Lung (tissue), 12 donors: ENCODE data around the gene SERPINB6. TPM values are rescaled to one million over a fixed set of nuclear protein-coding genes. Genes with fewer than 3 reads are reported as not detected.
"Not testable (repeated sequence)": the region's sequence is repeated elsewhere in the genome, so short reads cannot be mapped to it uniquely, and the experiment has no call there.

ENCODE experiments used
- ATAC-seq: fragments of 200-7000 bp; cut with Tn5 transposase; one replicate; pipeline ENCODE4 v1.9.1; 2020; ENCODE audit warnings: moderate number of reproducible peaks; ENCODE audit not compliant: insufficient read depth, low FRiP score
- DNase-seq, 3 donors: peaks; one replicate each; pipeline ENCODE4 v3.0.0-alpha.2; 2013 to 2017
- H3K27ac ChIP-seq, 2 donors: one replicate each; pipeline ENCODE4 v1.5.1; 2013; ENCODE audit warnings: mild to moderate bottlenecking in 2 of 2, moderate library complexity in 2 of 2, control low read depth in 1 of 2, inconsistent platforms in 1 of 2, low read depth in 1 of 2, low read length in 1 of 2
- H3K27me3 ChIP-seq, 3 donors: one replicate each; pipeline ENCODE4 v1.5.1; 2013; ENCODE audit warnings: low read length in 2 of 3; ENCODE audit not compliant: control insufficient read depth in 3 of 3, insufficient read depth in 3 of 3
- H3K36me3 ChIP-seq, 4 donors: one replicate each; pipeline ENCODE4 v1.5.1; 2013; ENCODE audit warnings: low read length in 4 of 4, mild to moderate bottlenecking in 1 of 4, moderate library complexity in 1 of 4; ENCODE audit not compliant: control insufficient read depth in 4 of 4, insufficient read depth in 4 of 4
- H3K4me1 ChIP-seq, 5 donors: one replicate each; pipeline ENCODE4 v1.5.1; 2013; ENCODE audit warnings: low read length in 5 of 5, mild to moderate bottlenecking in 2 of 5, moderate library complexity in 1 of 5; ENCODE audit not compliant: control insufficient read depth in 5 of 5, insufficient read depth in 5 of 5
- H3K4me3 ChIP-seq: one replicate; pipeline ENCODE4 v1.5.1; 2013; ENCODE audit warnings: mild to moderate bottlenecking, control low read depth, moderate library complexity
- H3K9ac ChIP-seq, 2 donors: one replicate each; pipeline ENCODE4 v1.5.1; 2013; ENCODE audit warnings: low read length in 2 of 2, control low read depth in 1 of 2; ENCODE audit not compliant: insufficient read depth in 1 of 2
- H3K9me3 ChIP-seq, 4 donors: one replicate each; pipeline ENCODE4 v1.5.1; 2013; ENCODE audit warnings: low read length in 3 of 4, mild to moderate bottlenecking in 1 of 4, moderate library complexity in 1 of 4; ENCODE audit not compliant: control insufficient read depth in 4 of 4, insufficient read depth in 3 of 4
- CTCF ChIP-seq: IDR thresholded peaks from 2 replicates; pipeline ENCODE4 v1.5.1; 2012; ENCODE audit warnings: mild to moderate bottlenecking; ENCODE audit errors: control extremely low read depth, extremely low read depth
- WGBS, 2 donors: extraction: QIAGEN DNeasy Blood & Tissue Kit; methylation state at CpG; one replicate each; pipeline ENCODE4 v1.1.7; 2013; 5-methylcytosine and 5-hydroxymethylcytosine counted together
- polyA plus RNA-seq, 2 donors: library from polyadenylated mRNA; stranded (reverse); fragments of 200-250 nt; gene quantifications; one replicate each; pipeline ENCODE4 v1.2.1, GENCODE V29; 2013
- total RNA-seq, 2 donors: library from RNA; depleted of rRNA in 1 of 2; stranded (reverse); fragments of >200 nt in 1 of 2; gene quantifications; one replicate each; pipeline ENCODE4 v1.2.1, GENCODE V29; 2014 to 2021
- donor health status: control.
- donor health status: control.
- donor health status: Bipolar disorder and iron deficiency.
- donor health status: healthy.
- donor health status: DM: yes; HTN: yes; CAD: no.

SERPINB6 gene
- total and polyA plus RNA-seq, 4 donors = 113 to 155 (median 127) TPM

GRCh38 chr6:2931970-2932748, 39.2 kb downstream of the SERPINB6 start:
- DNase-seq (peak; percentile 76 to 78 (median 76)), ATAC-seq (peak; percentile 89)
- Histone ChIP-seq H3K27me3 (no peaks in the 10 kb centered on the region), H3K4me1 (peaks cover 0 to 4% (median 0%) of the 10 kb centered on the region in 5 donors), H3K27ac (no peak overlapping the region), H3K9ac (no peak overlapping the region), H3K36me3 (no peaks in the 10 kb centered on the region), H3K9me3 (no peaks in the 10 kb centered on the region), H3K4me3 (no peak overlapping the region)
- 28 to 33% methylated on average over 11 of the region's 11 CpGs for WGBS, 2 donors
- TF ChIP-seq CTCF = peak; percentile 93

- H3K9me3 ChIP-seq = no peaks in the 10 kb centered on the region
- no peak overlapping the region for H3K9ac ChIP-seq
- H3K36me3 ChIP-seq = no peaks in the 10 kb centered on the region
- WGBS, 2 donors = 81 to 86% methylated on average over 8 of the region's 8 CpGs
- peaks cover 0 to 4% (median 0%) of the 10 kb centered on the region in 5 donors for H3K4me1 ChIP-seq
- no peak for TF ChIP-seq CTCF
- DNase-seq (no peak), ATAC-seq (no peak)
- H3K4me3 ChIP-seq = no peak overlapping the region
- H3K27ac ChIP-seq = no peak overlapping the region
- H3K27me3 ChIP-seq = no peaks in the 10 kb centered on the region
Observed at GRCh38 chr6:2931055-2931454, 40.3 kb downstream of the SERPINB6 start.

GRCh38 chr6:2927931-2928330, 43.4 kb downstream of the SERPINB6 start:
- H3K9ac ChIP-seq, ATAC-seq, H3K4me3 ChIP-seq, H3K9me3 ChIP-seq, H3K36me3 ChIP-seq, DNase-seq, H3K27ac ChIP-seq, H3K27me3 ChIP-seq, H3K4me1 ChIP-seq: not testable (repeated sequence)
- 84 to 88% methylated on average over 13 of the region's 13 CpGs for WGBS, 2 donors

- H3K36me3 ChIP-seq, H3K27me3 ChIP-seq, H3K4me1 ChIP-seq, H3K9me3 ChIP-seq, H3K9ac ChIP-seq, ATAC-seq, H3K4me3 ChIP-seq: not testable (repeated sequence)
- peak in 1 of 3 donors; percentile 30 for DNase-seq
- H3K27ac ChIP-seq = peak overlapping the region in 1 of 2 donors; percentile 39
- 67 to 85% methylated on average over 13 of the region's 13 CpGs for WGBS, 2 donors
Observed at GRCh38 chr6:2925842-2926747, 45.3 kb downstream of the SERPINB6 start.
